Measurements from ENCODE around the gene PARP6. TPM values are rescaled to one million over a fixed set of nuclear protein-coding genes. Genes with fewer than 3 reads are reported as not detected.
A peak's percentile ranks its signal among the peaks of the same experiment; 100 is the strongest.

Gene PARP6
- 10 to 100 TPM; 59.2 to 76.8 (median 65.1) TPM for total RNA-seq

- Histone ChIP-seq H3K27ac (peak within 1 kb of the TSS; percentile 80 to 98 (median 94)), H3K9me3 (no peaks in the 10 kb centered on the region), H3K4me1 (peaks cover 0 to 36% (median 20%) of the 10 kb centered on the region in 4 donors), H3K27me3 (no peaks in the 10 kb centered on the region), H3K36me3 (peaks cover 0 to 24% (median 0%) of the 10 kb centered on the region in 3 donors), H3K4me3 (peak within 1 kb of the TSS; percentile 61 to 94 (median 79))
- 0 to 1% methylated on average over 26 to 47 of the region's 82 CpGs for WGBS, 2 donors
- peak; percentile 94 to 95 for DNase-seq (ENCODE audit: low spot score in 2 of 2)
- TF ChIP-seq POLR2A (IDR thresholded peaks at IDR 0.05) (peak; percentile 25 to 75), EP300 (IDR thresholded peaks at IDR 0.05) (peak; percentile 84 to 94), CTCF (IDR thresholded peaks at IDR 0.05) (peak; percentile 55 to 93 (median 80))
These were observed at the start of gene PARP6 for GRCh38 chr15:72272213-72272996. TSS of gene PARP6 (minus strand) at chr15:72272554. CDS start at chr15:72267477, 5,077 bp downstream.

- TF ChIP-seq CTCF (IDR thresholded peaks at IDR 0.05) (no peak), POLR2A (IDR thresholded peaks at IDR 0.05) (no peak)
- DNase-seq (ENCODE audit: low spot score in 2 of 2) = peak; percentile 35 to 54
- Histone ChIP-seq H3K4me1 (peaks cover 0 to 16% (median 14%) of the 10 kb centered on the region in 4 donors), H3K27ac (peak within 1 kb of the TSS in 1 of 4 donors; percentile 32), H3K27me3 (no peaks in the 10 kb centered on the region), H3K36me3 (peaks cover 0 to 3% (median 0%) of the 10 kb centered on the region in 3 donors), H3K4me3 (peak within 1 kb of the TSS; percentile 13 to 61 (median 41)), H3K9me3 (peaks cover 0 to 5% (median 1%) of the 10 kb centered on the region in 4 donors)
- WGBS, 2 donors = 0 to 2% methylated on average over 10 to 35 of the region's 58 CpGs
These were observed 47.8 kb upstream of the PARP6 start, which contains the start of gene CELF6 for GRCh38 chr15:72319985-72320671. TSS of gene CELF6 (minus strand) at chr15:72320157. CDS start at chr15:72319874, 283 bp downstream.

- peak overlapping the region in 1 of 4 donors; percentile 32 for H3K27ac ChIP-seq
These were observed 47.1 kb upstream of the PARP6 start for GRCh38 chr15:72319360-72319984.

GRCh38 chr15:72318408-72318942, 46.1 kb upstream of the PARP6 start:
- DNase-seq (ENCODE audit: low spot score in 2 of 2) = no peak
- WGBS, 2 donors = 54 to 56% methylated on average over 2 of the region's 2 CpGs

More at GRCh38 chr15:72319360-72319984, 47.1 kb upstream of the PARP6 start:
- peak in 1 of 2 donors; percentile 37 for DNase-seq (ENCODE audit: low spot score in 2 of 2)
- TF ChIP-seq POLR2A (IDR thresholded peaks at IDR 0.05) (no peak), EP300 (IDR thresholded peaks at IDR 0.05) (no peak), CTCF (IDR thresholded peaks at IDR 0.05) (no peak)
- Histone ChIP-seq H3K9me3 (peaks cover 0 to 5% (median 1%) of the 10 kb centered on the region in 4 donors), H3K36me3 (peaks cover 0 to 3% (median 0%) of the 10 kb centered on the region in 3 donors), H3K27me3 (no peaks in the 10 kb centered on the region), H3K4me3 (peak overlapping the region; percentile 13 to 61 (median 41)), H3K4me1 (peaks cover 0 to 16% (median 14%) of the 10 kb centered on the region in 4 donors)
- WGBS, 2 donors = 19 to 20% methylated on average over 7 to 16 of the region's 48 CpGs

More at GRCh38 chr15:72318408-72318942, 46.1 kb upstream of the PARP6 start:
- H3K4me1 ChIP-seq = peaks cover 0 to 16% (median 14%) of the 10 kb centered on the region in 4 donors
- no peaks in the 10 kb centered on the region for H3K36me3 ChIP-seq
- H3K9me3 ChIP-seq = no peaks in the 10 kb centered on the region
- H3K27me3 ChIP-seq = no peaks in the 10 kb centered on the region
- H3K27ac ChIP-seq = no peak overlapping the region
- no peak overlapping the region for H3K4me3 ChIP-seq
- TF ChIP-seq EP300 (IDR thresholded peaks at IDR 0.05) (no peak), POLR2A (IDR thresholded peaks at IDR 0.05) (no peak), CTCF (IDR thresholded peaks at IDR 0.05) (no peak)
